GM12875 (cell line): ENCODE measurements around the gene DNAJC18.

Experiments
- H3K4me3 ChIP-seq: one replicate; pipeline ENCODE4 v1.5.1; 2011; ENCODE audit warnings: low read depth, low read length, control low read depth
- CTCF ChIP-seq: IDR thresholded peaks from 2 replicates; pipeline ENCODE4 v1.5.1; 2011; ENCODE audit warnings: low read depth, mild to moderate bottlenecking, control low read depth, inconsistent platforms, low read length, moderate library complexity, borderline replicate concordance; ENCODE audit not compliant: insufficient read depth

Gene DNAJC18

GRCh38 chr5:139393497-139394122 lies 45.7 kb downstream of the DNAJC18 start:
- peak overlapping the region; percentile 85 for H3K4me3 ChIP-seq
- no peak for TF ChIP-seq CTCF

- peak overlapping the region; percentile 85 for H3K4me3 ChIP-seq
- TF ChIP-seq CTCF = peak; percentile 99
These were observed 46.4 kb downstream of the DNAJC18 start for GRCh38 chr5:139392678-139393496.

GRCh38 chr5:139392324-139392677 lies 47.0 kb downstream of the DNAJC18 start:
- H3K4me3 ChIP-seq = peak overlapping the region; percentile 85
- no peak for TF ChIP-seq CTCF

DNA sequence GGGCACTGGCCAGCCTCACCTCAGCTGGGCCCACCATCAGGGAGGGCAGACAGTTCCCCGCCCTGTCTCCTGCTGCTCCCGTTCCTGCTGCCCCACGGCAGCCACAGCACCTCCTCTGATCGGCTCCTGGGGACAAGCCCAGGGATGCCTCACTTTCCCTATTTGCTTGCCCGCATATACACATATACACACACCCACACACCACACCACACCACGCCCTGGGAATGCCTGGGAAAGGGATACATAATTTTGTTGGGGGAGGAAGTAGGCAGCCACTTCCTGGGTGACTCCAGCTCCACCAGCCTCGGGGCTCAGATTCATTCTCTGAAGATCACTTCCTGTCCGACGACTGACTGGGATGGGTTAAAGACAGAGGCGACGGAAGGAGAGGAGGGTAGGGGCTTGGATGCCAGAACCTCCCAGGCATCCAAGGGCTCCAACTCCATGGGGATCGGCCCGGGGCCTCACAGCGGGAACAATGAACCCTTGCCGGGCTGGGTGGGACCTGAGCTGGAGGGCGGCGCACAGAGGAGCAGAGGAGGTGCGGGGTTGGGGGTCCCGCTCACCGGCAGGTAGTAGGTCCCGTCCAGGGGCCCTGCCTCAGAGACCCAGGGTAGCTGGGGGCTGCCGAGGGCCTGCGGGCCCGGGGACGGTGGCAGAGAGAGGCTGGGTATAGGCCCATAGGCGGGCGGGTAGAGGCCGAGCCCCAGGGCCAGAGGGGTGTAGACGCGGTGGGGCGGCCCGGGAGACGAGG lies 47.6 kb downstream of the DNAJC18 start:
- TF ChIP-seq CTCF = no peak
- H3K4me3 ChIP-seq = peak overlapping the region; percentile 85

DNA sequence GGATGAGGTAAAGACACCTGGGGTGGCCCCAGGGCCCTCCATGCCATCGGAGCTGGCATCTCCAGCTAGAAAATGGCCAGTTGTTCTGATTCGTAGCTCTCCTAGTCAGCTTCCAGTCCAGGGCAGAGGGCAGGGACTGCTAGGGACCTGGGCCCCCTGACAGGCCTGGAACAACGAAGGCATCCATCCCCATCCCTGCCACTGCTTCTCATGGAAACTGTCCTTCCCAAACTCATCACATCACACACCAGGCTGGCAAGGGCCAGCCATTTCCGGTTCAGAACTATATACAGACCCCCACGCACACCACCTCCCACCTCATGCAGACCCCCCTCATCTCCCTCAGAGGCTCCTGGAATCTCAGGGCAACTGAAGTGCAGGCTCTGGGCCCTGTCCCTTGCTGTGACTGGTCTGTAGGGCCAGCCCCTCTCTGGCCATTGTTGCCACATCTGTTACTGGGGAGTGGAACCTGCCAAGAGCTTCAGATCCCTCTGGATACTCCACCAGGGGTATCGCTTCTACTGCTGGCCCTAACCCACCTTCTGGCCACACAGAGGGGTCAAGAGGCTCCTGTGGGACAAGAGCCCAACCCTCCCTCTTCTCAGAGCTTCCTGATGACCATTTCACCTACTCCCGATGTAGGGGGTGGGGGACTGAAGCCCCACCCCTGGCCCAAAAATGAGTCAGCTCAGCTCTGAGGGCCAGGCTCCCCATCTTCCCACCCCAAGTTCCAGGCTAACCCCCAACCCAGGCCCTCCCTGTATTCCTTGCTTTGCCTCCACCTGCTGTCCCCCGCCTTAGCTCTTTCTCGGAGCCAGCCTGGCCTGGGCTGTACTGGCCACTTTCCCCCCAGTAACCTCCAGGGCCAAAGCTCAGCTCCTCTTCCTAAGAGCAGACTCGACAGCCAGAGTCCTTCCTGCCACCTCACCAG lies 48.4 kb downstream of the DNAJC18 start:
- peak overlapping the region; percentile 85 for H3K4me3 ChIP-seq
- no peak for TF ChIP-seq CTCF

- H3K4me3 ChIP-seq = peak within 1 kb of the TSS; percentile 84
- no peak for TF ChIP-seq CTCF
These were observed 49.4 kb downstream of the DNAJC18 start, which contains the start of gene MZB1 for GRCh38 chr5:139389701-139390638. Gene MZB1 (minus strand): TSS chr5:139389913. CDS start chr5:139389856, 57 bp downstream.
